ENCODE measurements around the gene PCSK2. TPM values are rescaled to one million over a fixed set of nuclear protein-coding genes. Genes with fewer than 3 reads are reported as not detected.

Gene PCSK2
- total and polyA plus RNA-seq, 2 of the 8 experiments (the other 6 are each of a cell fraction or from before 2014, with no cell fraction given) = 1.9 to 4.2 TPM

GRCh38 chr20:17403461-17403860, 176.6 kb downstream of the PCSK2 start (continued):
- TF ChIP-seq TAF1 (IDR thresholded peaks at IDR 0.05; ENCODE audit: low read depth, low read length) (no peak), ASH2L (IDR thresholded peaks at IDR 0.05; ENCODE audit: low read length) (no peak), KDM4A (IDR thresholded peaks at IDR 0.05; ENCODE audit: low read depth, low read length, severe bottlenecking) (no peak), NRF1 (IDR thresholded peaks at IDR 0.05; ENCODE audit: low read depth, low read length) (no peak), PHF8 (conservative IDR thresholded peaks at IDR 0.05; ENCODE audit: low read depth, low read length) (no peak)

Measured in H1 (cell line).